Measurements from ENCODE around the gene PLCZ1.
"Not testable (repeated sequence)": the region's sequence is repeated elsewhere in the genome, so short reads cannot be mapped to it uniquely, and the experiment has no call there.

PLCZ1 gene, protein sequence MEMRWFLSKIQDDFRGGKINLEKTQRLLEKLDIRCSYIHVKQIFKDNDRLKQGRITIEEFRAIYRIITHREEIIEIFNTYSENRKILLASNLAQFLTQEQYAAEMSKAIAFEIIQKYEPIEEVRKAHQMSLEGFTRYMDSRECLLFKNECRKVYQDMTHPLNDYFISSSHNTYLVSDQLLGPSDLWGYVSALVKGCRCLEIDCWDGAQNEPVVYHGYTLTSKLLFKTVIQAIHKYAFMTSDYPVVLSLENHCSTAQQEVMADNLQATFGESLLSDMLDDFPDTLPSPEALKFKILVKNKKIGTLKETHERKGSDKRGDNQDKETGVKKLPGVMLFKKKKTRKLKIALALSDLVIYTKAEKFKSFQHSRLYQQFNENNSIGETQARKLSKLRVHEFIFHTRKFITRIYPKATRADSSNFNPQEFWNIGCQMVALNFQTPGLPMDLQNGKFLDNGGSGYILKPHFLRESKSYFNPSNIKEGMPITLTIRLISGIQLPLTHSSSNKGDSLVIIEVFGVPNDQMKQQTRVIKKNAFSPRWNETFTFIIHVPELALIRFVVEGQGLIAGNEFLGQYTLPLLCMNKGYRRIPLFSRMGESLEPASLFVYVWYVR

DNA sequence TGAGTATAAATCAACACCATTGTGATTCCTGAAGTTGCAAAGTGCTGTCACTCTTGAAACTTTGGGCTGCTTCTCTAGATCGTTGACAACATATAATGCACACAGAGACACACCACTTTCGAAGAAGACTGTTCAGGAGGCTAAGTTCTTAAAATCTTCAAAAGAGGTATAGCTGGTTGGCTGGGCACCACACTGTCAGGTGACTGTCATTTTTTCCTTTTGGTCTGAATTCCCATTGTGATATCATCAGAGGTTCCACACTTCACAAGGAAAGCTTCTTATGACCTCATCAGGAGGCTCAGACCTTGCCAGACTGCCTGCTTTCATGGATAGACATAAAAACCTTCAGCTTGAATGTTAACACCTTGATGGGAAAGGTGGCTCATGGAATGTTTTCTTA, at the start of gene PLCZ1, which contains the start of gene CAPZA3:
TSS of gene PLCZ1 (minus strand) at position 194 of the 400 bp plus-strand sequence. CDS start 641 bp downstream, outside the sequence.
TSS of gene CAPZA3 (plus strand) at position 301 of the 400 bp plus-strand sequence. CDS start 150 bp downstream, outside the sequence.
- DNase-seq (ENCODE audit: low spot score), result no peak

- not testable (repeated sequence) for DNase-seq (ENCODE audit: low spot score)
Observed at GRCh38 chr12:18785465-18785864, 47.7 kb upstream of the PLCZ1 start.

DNA sequence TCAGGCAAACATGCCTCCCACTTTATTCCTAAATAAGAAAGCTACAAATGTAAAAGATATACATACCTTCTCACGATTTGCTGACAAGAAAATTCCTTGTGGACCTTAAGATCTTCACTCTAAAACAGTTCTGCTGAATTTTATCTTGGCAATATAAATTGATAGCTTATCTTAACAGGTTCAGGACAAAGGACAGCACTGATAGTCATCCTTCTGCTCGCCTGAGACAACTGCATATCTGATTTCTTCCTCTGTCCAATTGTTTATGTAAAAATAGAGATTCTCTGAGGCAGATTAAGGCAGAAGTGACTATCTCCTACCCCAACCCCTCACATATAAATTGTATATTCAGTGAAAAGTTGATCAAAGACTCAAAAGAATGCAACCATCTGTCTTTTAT, 45.0 kb upstream of the PLCZ1 start:
- DNase-seq (ENCODE audit: low spot score), result no peak

GRCh38 chr12:18766479-18766878, 28.7 kb upstream of the PLCZ1 start:
- DNase-seq (ENCODE audit: low spot score), result not testable (repeated sequence)

- DNase-seq (ENCODE audit: low spot score), result no peak
Observed at GRCh38 chr12:18755341-18755740, 17.5 kb upstream of the PLCZ1 start.

DNA sequence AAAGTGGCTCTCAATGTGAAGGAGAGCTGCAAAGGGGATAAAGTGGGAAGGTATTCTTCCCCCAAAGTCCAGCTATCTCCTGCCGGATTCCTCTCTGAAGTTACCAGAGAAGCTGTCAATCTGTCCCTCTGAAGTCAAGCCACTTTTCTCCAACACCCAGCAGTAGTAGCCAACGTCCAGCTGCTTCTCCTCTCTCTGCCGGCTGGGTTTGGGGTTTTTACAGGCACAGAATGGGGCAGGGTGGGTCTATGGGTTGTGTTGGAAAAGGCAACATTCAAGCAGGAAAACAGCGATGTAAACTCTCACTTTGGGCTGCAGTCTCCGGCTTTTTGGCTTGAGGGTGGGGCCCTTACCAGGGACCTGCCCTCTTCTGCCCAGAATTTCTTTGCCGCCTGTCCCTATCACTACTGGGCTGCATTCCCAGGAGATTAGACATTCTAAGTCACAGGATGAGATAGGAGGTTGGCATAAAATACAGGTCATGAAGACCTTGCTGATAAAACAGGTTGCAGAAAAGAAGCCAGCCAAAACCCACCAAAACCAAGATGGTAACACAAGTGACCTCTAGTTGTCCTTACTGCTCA, 16.4 kb upstream of the PLCZ1 start:
- DNase-seq (ENCODE audit: low spot score), result no peak

- no peak for DNase-seq (ENCODE audit: low spot score)
Observed at GRCh38 chr12:18753481-18754123, 15.8 kb upstream of the PLCZ1 start.

DNA sequence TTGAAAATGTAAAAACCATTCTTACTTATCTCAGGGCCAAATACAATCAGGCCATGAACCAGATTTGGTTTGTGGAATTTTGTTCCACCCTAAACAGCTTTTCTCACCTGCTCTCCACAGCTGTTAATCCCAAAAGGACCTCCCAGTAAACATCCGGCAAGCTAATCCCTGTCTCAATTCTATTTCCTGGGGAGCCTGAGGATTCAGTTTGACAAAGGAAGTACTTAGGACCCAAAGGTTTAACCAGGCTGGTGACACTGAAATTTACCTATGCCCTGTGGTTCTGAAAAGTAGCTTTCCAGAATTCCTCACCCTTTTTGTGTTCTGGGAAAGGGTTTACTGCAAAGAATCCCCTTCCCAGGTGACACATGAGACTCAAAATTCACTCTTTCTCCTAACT, 15.1 kb upstream of the PLCZ1 start:
- DNase-seq (ENCODE audit: low spot score), result peak; percentile 6

- peak; percentile 78 for DNase-seq (ENCODE audit: low spot score)
Observed at GRCh38 chr12:18752280-18752920, 14.6 kb upstream of the PLCZ1 start.

DNA sequence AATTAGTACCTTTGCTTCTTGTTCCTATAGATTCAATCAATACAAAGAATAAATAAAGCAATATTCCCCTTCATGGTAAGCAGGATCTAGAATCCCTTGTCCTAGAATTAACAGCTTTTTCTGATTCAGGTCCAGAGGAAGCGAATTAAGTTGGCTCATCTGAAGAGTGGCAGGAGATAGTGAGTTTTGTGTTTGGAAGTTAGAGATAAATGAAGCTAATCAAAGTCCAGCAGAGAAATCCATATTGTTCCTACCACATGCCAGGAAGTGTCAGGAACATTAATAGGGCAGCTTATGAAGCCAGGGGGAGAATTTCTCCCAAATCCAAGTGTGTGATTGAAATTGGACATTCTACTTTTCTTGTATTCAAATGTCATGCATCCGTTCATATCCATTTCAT, 14.1 kb upstream of the PLCZ1 start:
- DNase-seq (ENCODE audit: low spot score), result no peak

GRCh38 chr12:18750085-18750484, 12.3 kb upstream of the PLCZ1 start:
- DNase-seq (ENCODE audit: low spot score), result peak; percentile 19

- peak; percentile 15 for DNase-seq (ENCODE audit: low spot score)
Observed at GRCh38 chr12:18749386-18749957, 11.7 kb upstream of the PLCZ1 start.

DNA sequence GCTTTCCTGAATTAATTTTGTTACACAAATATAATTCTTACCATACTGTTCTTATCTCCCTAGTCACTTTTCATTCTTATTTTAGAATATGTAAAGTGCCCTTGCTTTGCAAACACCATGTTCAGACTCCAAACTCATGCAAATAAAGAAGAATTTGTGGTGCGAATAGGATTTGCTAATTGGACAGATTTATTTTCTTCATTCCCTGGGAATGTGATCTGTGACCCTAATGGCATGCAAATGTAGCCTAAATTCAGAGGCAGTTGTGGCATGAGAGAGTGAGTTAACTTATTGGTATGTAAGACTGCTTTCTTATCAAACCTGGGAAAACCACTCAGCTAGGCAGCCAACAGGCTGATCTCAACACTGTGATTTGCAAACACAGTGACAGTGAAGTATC, 10.1 kb upstream of the PLCZ1 start:
- peak; percentile 80 for DNase-seq (ENCODE audit: low spot score)

GRCh38 chr12:18731156-18731555, 6.7 kb downstream of the PLCZ1 start:
- DNase-seq (ENCODE audit: low spot score), result no peak

DNA sequence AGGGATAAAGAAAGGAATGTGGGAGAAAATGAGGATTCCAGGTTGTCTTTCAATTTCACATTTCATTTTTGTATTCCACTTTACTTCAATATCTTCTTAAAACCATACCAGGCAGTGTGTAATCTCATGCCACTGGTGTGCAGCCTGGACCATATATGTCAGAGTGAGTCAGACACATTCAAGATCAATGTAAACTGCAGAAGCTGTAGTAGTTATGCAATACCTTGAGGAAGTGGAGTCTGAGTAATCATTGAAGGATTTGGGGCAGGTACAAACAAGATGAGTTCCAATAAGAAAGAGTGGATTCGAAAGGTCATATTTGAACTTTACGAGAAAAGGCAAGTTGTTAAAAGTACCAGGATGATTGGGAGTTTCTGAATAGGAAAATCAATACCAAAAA, 14.1 kb downstream of the PLCZ1 start:
- DNase-seq (ENCODE audit: low spot score), result no peak

GRCh38 chr12:18721452-18721851, 16.4 kb downstream of the PLCZ1 start:
- no peak for DNase-seq (ENCODE audit: low spot score)

DNA sequence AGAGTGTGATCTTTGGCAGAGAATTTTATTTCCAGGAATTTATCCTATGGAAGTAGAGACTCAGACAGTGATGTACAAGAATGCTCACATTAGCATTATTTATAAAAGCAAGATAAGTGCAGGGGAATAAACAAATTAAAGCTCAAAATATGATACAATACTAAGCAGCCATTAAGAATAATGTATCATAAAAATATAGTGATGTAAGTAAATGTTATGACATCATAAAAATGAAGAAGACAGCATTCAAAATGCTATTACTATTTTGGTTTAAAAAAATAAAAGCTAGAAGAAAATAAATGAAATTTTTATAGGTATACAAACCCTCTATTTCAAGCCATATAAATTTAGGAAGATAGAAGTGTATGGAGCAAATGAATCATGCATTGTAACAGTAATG, 17.1 kb downstream of the PLCZ1 start:
- DNase-seq (ENCODE audit: low spot score), result no peak

GRCh38 chr12:18719922-18720510, 17.8 kb downstream of the PLCZ1 start:
- DNase-seq (ENCODE audit: low spot score), result no peak

DNA sequence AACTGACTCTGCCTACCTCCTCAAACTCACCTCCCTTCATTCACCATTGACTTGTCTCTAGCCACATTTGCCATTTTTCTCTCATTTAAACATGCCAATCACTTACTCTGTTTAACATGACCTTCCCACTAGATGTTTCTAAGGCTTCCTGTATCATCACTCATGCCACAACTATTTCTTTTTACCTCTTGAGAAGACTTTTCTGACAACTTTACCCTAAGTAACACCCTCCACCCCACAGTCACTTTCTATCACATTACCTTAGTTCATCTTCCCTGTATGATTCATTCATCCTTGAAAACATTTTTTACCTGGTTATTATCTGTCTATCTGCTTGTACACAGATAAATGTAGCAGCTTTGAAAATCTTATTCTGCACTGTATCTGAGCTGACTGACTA, 19.4 kb downstream of the PLCZ1 start:
- no peak for DNase-seq (ENCODE audit: low spot score)

DNA sequence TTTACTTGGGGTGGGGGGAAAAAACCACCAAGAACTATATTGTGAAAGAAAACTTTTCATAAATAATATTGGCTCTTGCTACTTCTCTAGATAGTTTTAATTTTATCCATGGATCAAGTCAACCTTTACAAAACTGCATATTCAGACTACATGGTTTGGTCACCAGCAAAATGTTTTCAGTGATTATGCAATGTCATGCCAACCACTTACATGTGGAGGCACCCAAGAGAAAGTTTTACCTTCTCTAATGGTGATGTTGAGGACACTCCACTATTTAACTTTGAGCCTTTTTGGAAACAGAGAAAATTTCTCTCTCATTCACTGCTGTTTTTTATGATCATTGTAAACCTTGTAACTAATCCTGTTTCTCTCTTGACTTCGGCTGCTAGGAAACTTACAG, 21.6 kb downstream of the PLCZ1 start:
- no peak for DNase-seq (ENCODE audit: low spot score)

GRCh38 chr12:18706798-18707197, 31.0 kb downstream of the PLCZ1 start:
- no peak for DNase-seq (ENCODE audit: low spot score)
